ENCODE data around the gene RAB1B. TPM values are rescaled to one million over a fixed set of nuclear protein-coding genes. Genes with fewer than 3 reads are reported as not detected.

RAB1B gene
- total RNA-seq, 1 donor from 2014 or later: 102 TPM

DNA sequence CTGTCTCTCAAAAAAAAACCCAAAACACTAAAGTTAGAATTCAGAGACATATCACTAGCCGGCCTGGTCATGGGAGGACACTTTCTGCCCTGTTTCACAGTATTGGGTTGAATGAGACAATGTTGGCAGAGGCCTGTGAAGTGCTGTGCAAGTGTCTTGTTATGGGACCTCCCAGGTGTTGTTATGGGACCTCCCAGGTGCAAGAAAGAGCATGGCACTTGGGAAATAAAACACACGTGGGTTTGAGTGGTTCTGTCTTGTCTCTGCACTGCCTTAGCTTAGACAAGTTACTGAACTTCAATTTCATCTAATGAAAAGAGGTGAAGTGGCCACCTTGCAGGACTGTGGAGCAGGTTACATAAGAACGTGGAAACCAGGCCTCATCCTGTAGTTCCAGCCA is 28.9 kb upstream of the RAB1B start:
- Mint-ChIP-seq H3K9me3 (ENCODE audit: low read depth) (no peaks in the 10 kb centered on the region), H3K4me3 (ENCODE audit: low read depth) (no peak overlapping the region), H3K27me3 (no peaks in the 10 kb centered on the region), H3K27ac (no peak overlapping the region), H3K4me1 (ENCODE audit: low read depth) (no peaks in the 10 kb centered on the region), H3K36me3 (ENCODE audit: insufficient read depth) (peaks cover 17% of the 10 kb centered on the region)
- TF ChIP-seq, protein P1, sequence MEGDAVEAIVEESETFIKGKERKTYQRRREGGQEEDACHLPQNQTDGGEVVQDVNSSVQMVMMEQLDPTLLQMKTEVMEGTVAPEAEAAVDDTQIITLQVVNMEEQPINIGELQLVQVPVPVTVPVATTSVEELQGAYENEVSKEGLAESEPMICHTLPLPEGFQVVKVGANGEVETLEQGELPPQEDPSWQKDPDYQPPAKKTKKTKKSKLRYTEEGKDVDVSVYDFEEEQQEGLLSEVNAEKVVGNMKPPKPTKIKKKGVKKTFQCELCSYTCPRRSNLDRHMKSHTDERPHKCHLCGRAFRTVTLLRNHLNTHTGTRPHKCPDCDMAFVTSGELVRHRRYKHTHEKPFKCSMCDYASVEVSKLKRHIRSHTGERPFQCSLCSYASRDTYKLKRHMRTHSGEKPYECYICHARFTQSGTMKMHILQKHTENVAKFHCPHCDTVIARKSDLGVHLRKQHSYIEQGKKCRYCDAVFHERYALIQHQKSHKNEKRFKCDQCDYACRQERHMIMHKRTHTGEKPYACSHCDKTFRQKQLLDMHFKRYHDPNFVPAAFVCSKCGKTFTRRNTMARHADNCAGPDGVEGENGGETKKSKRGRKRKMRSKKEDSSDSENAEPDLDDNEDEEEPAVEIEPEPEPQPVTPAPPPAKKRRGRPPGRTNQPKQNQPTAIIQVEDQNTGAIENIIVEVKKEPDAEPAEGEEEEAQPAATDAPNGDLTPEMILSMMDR (IDR thresholded peaks at IDR 0.05; ENCODE audit: unreplicated experiment): no peak
- no peak for DNase-seq (ENCODE audit: low spot score, unreplicated experiment)

DNA sequence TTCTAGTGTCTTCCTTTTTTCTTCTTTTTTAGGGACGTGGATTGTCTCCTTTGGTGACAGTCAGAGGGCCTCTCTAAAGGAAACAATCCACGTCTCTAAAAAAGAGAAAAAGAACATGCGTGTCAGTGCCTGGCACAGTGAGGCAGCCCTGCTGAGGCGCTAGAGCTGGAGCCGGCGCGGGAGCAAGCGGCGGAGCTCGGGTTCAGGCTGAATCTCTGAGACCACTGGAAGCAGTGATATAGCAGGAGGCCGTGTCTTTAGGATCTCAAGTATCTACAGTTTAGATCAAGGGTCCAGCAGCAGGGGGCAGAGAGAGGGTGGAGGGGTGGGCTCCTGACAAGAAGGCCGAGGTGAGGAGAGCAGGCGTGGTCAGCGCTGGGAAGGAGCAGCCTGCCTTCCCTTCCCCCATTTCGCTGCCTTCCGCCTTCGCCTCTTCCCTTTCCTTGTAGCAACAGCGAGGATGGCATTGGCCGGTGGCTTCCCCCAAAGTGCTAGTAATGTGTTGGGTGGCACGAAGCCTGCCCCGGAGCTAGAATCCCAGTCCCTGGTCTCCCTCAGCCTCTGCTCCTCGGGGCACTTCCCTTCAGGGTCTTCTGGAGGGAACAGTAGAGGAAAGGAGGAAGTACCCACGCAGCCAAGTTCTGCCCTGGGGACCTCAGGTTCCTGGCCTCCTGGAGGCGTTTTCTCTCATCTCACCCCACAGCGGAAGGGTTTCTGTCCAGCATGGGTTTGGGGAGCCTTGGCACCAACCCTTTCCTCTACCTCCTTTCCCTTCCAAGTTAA is 28.2 kb upstream of the RAB1B start:
- Mint-ChIP-seq H3K27me3 (no peaks in the 10 kb centered on the region), H3K4me1 (ENCODE audit: low read depth) (no peaks in the 10 kb centered on the region), H3K27ac (no peak overlapping the region), H3K4me3 (ENCODE audit: low read depth) (no peak overlapping the region), H3K9me3 (ENCODE audit: low read depth) (no peaks in the 10 kb centered on the region), H3K36me3 (ENCODE audit: insufficient read depth) (peaks cover 17% of the 10 kb centered on the region)
- TF ChIP-seq, protein P1 (IDR thresholded peaks at IDR 0.05; ENCODE audit: unreplicated experiment): no peak
- DNase-seq (ENCODE audit: low spot score, unreplicated experiment): no peak

DNA sequence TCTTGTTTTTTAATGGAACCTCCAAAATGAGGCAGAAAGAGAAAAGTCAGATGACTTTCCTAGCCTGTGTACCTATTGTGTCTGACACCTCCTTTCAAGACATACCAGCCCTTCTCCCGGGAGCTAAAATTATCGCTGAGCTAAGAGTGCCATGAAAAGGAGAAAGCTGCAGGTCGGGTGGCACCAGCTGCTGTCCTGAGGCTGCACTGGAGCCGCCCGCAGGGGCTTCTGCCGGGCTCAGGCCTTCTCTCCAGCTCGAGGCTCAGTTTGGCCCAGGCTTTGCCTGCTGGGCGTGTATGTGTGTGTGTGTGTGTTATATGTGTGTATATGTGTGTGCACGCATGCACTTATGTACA is 27.7 kb upstream of the RAB1B start:
- H3K4me3 Mint-ChIP-seq (ENCODE audit: low read depth): no peak overlapping the region
- H3K36me3 Mint-ChIP-seq (ENCODE audit: insufficient read depth): peaks cover 12% of the 10 kb centered on the region
- no peak for DNase-seq (ENCODE audit: low spot score, unreplicated experiment)
- H3K27me3 Mint-ChIP-seq: no peaks in the 10 kb centered on the region
- no peak overlapping the region for H3K27ac Mint-ChIP-seq
- no peaks in the 10 kb centered on the region for H3K9me3 Mint-ChIP-seq (ENCODE audit: low read depth)
- no peaks in the 10 kb centered on the region for H3K4me1 Mint-ChIP-seq (ENCODE audit: low read depth)
- TF ChIP-seq, protein P1 (IDR thresholded peaks at IDR 0.05; ENCODE audit: unreplicated experiment): no peak

DNA sequence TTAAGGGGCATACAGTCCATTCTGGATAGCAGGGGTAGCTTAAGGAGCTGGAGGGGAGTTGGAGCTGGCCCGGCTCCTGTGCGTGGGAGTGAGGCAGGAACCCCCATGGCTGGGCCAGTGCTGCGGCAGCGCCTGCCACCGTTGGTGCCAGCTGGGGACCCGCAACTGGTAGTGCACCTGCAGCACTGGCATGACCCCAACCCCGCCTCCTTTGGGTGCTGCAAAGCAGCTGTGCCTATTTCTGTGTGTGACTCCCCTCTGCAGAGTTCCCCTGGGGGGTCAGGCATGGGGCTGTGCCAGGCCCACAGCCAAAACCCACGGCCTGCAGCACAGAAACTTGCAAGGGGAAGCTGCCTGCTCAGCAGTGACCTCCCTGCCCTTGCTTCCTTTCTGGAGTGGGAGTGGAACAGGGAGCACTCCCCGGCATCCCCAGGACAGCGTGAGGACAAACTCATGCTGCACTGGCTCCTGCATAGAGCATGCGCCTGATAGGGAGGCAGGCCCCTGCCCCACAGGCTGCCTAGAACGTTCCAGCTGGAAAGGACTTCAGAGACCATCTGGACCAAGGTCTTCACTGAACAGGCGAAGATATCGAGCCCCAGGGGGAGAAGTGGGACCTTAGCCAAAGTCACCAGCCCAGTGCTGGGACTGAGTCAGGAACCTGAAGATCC is 26.2 kb upstream of the RAB1B start:
- TF ChIP-seq, protein P1 (IDR thresholded peaks at IDR 0.05; ENCODE audit: unreplicated experiment): no peak
- Mint-ChIP-seq H3K36me3 (ENCODE audit: insufficient read depth) (peaks cover 11% of the 10 kb centered on the region), H3K27ac (no peak overlapping the region), H3K27me3 (no peaks in the 10 kb centered on the region), H3K4me3 (ENCODE audit: low read depth) (no peak overlapping the region), H3K9me3 (ENCODE audit: low read depth) (no peaks in the 10 kb centered on the region), H3K4me1 (ENCODE audit: low read depth) (no peaks in the 10 kb centered on the region)
- DNase-seq (ENCODE audit: low spot score, unreplicated experiment): no peak

DNA sequence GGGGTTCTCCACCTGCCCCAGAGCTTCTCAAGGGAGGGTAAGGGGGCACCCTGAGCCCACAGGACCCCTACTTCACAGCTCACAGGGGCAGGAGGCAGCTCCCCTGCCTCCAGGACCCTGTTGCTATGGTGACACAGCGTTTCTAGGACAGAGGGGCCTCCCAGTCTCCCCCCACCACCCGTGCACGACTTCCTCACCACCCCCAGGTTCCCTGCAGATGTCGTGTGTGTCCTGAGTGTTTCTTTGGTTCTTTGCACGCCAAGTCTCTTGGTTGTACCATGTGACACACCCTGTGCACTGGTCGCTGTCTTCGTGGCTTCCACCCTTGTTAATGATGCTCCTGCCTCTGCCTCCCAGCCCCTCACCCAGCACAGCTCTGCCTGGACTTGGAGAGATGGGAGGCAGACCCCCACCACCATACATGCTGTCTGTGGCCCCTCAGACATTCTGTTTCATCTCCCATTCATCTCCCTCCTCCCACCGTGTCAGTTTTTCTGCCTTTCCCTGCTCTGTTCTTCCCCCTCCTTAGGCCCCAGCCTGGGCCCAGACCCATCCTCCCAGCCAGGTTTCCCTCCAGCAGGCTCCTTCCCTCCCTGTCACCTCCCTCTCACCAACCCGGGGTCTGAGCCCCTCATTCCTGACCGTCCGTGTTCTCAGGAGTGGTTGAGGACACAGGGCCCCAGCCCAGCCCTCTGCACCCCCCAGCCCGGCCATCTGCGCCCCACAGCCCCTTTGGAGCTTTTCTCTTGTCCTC is 24.5 kb upstream of the RAB1B start:
- peaks cover 12% of the 10 kb centered on the region for H3K36me3 Mint-ChIP-seq (ENCODE audit: insufficient read depth)
- DNase-seq (ENCODE audit: low spot score, unreplicated experiment): no peak
- H3K9me3 Mint-ChIP-seq (ENCODE audit: low read depth): no peaks in the 10 kb centered on the region
- no peak overlapping the region for H3K27ac Mint-ChIP-seq
- TF ChIP-seq, protein P1 (IDR thresholded peaks at IDR 0.05; ENCODE audit: unreplicated experiment): no peak
- no peaks in the 10 kb centered on the region for H3K27me3 Mint-ChIP-seq
- no peaks in the 10 kb centered on the region for H3K4me1 Mint-ChIP-seq (ENCODE audit: low read depth)
- no peak overlapping the region for H3K4me3 Mint-ChIP-seq (ENCODE audit: low read depth)

All from progenitor cell of endocrine pancreas (in vitro differentiated cells).